ENCODE measurements around the gene RUNX3. TPM values are rescaled to one million over a fixed set of nuclear protein-coding genes. Genes with fewer than 3 reads are reported as not detected.

The RUNX3 gene
- total RNA-seq: 0.48 and 0.85 TPM in 2 replicates

DNA sequence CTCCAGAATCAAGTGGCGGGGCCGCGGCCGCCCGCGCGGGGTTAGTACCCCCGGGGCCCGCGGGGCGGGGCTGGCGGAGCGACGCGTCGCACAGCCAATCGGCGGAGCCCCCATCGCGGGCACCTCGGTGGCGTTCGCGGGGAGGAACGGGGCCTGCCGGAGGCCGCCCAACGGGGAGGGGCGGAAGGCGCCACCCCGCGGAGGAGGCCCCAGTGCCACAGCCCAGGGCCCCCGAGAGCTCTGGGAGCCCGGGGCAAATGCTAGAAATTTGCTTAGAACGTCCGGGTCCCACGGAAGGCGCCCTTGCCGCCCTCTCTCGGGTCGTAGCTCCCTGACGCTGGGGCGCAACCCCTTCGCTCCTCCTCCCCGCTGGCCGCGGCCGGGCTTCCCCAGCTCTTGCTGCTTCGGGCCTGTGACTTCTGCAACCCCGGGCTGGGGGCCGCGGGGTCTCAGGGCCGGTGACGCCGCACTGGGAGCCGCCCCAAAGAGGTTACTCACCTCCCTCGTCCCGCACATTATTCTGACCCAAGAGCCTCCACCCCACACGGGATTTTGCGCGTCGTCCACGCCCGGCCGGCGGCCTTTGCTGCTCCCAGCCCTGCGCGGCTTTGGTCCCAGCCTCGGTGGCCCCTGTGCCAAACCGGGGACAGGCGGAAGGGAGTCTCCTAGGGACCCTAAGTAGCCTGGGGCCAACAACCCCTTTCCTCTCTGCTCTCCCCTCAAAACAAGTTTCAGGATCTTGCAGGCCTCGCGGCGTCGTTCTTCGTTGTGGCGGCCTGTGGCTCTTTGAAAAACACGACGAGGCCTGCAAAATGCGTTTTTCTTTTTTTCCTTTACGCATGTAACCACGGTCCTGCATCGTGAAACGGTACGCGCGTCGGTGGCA lies at the start of gene RUNX3:
Gene RUNX3, minus strand, starts transcription at position 17 of the 886 bp plus-strand sequence. CDS start 408 bp downstream, outside the sequence.

Other genes starting within 250 kb of the RUNX3 start
- gene CLIC4, start 184.8 kb downstream of the RUNX3 start, total RNA-seq: 124 and 139 TPM in 2 replicates